Kidney epithelial cell (primary cell): ENCODE measurements around the gene RMC1. TPM values are rescaled to one million over a fixed set of nuclear protein-coding genes. Genes with fewer than 3 reads are reported as not detected.
"Not testable (repeated sequence)": the region's sequence is repeated elsewhere in the genome, so short reads cannot be mapped to it uniquely, and the experiment has no call there.

Source experiments
- DNase-seq: peaks from one replicate; pipeline ENCODE4 v3.0.0-alpha.2; 2010; ENCODE audit warnings: low read depth
- H3K27me3 ChIP-seq: 2 replicates; pipeline ENCODE4 v1.6.0; 2011; ENCODE audit warnings: low read length; ENCODE audit not compliant: control insufficient read depth, insufficient read depth
- H3K36me3 ChIP-seq: 2 replicates; pipeline ENCODE4 v1.5.1; 2011; ENCODE audit warnings: low read length; ENCODE audit not compliant: control insufficient read depth, insufficient read depth
- H3K4me3 ChIP-seq: 2 replicates; pipeline ENCODE4 v1.5.1; 2011; ENCODE audit warnings: low read depth, mild to moderate bottlenecking, control low read depth, low read length
- CTCF ChIP-seq: IDR thresholded peaks from 2 replicates; pipeline ENCODE4 v1.5.1; 2011; ENCODE audit warnings: mild to moderate bottlenecking, moderate library complexity, low read length, control low read depth, inconsistent platforms; ENCODE audit not compliant: insufficient read depth, poor library complexity, severe bottlenecking
- total RNA-seq: library from RNA; depleted of rRNA; stranded (reverse); fragments of >200 nt; gene quantifications from 2 replicates; pipeline ENCODE4 v1.2.3, GENCODE V29; 2015

RMC1 gene
- total RNA-seq, 1 donor from 2014 or later: 32.8 TPM

- no peak for DNase-seq
- H3K36me3 ChIP-seq: peaks cover 4% of the 10 kb centered on the region
These were observed 47.6 kb downstream of the RMC1 start for GRCh38 chr18:23550898-23551297.

GRCh38 chr18:23551978-23552377 is 48.7 kb downstream of the RMC1 start:
- DNase-seq: no peak
- Histone ChIP-seq H3K4me3 (no peak overlapping the region), H3K36me3 (peaks cover 3% of the 10 kb centered on the region), H3K27me3 (no peaks in the 10 kb centered on the region)
- no peak for TF ChIP-seq CTCF

More at GRCh38 chr18:23550898-23551297, 47.6 kb downstream of the RMC1 start:
- H3K27me3 ChIP-seq: no peaks in the 10 kb centered on the region
- no peak for TF ChIP-seq CTCF
- H3K4me3 ChIP-seq: no peak overlapping the region

GRCh38 chr18:23552505-23552904 is 49.2 kb downstream of the RMC1 start:
- no peak for DNase-seq

GRCh38 chr18:23553887-23554286 is 50.6 kb downstream of the RMC1 start:
- no peak overlapping the region for H3K4me3 ChIP-seq
- H3K36me3 ChIP-seq: peaks cover 3% of the 10 kb centered on the region
- TF ChIP-seq CTCF: no peak
- H3K27me3 ChIP-seq: no peaks in the 10 kb centered on the region
- DNase-seq: no peak

More at GRCh38 chr18:23552505-23552904, 49.2 kb downstream of the RMC1 start:
- no peak overlapping the region for H3K4me3 ChIP-seq
- H3K27me3 ChIP-seq: no peaks in the 10 kb centered on the region
- no peak for TF ChIP-seq CTCF
- H3K36me3 ChIP-seq: peaks cover 3% of the 10 kb centered on the region

GRCh38 chr18:23556145-23556780 is 53.0 kb downstream of the RMC1 start:
- Histone ChIP-seq H3K4me3 (no peak overlapping the region), H3K36me3 (peaks cover 3% of the 10 kb centered on the region)
- DNase-seq: no peak

GRCh38 chr18:23557511-23557910 is 54.2 kb downstream of the RMC1 start:
- DNase-seq, H3K36me3 ChIP-seq, H3K4me3 ChIP-seq, H3K27me3 ChIP-seq: not testable (repeated sequence)

More at GRCh38 chr18:23556145-23556780, 53.0 kb downstream of the RMC1 start:
- no peak for TF ChIP-seq CTCF
- no peaks in the 10 kb centered on the region for H3K27me3 ChIP-seq
